KG1 (cell line): ENCODE results near the gene EPB41.

Experiments used
- DNase-seq: peaks from one replicate; lab custom pipeline; 2025; lab: John Stamatoyannopoulos, UW

Gene EPB41

GRCh38 chr1:28890836-28891235, 23.5 kb upstream of the EPB41 start:
- DNase-seq: no peak

- DNase-seq: no peak
These were observed 23.1 kb upstream of the EPB41 start for GRCh38 chr1:28891256-28891655.

- DNase-seq: no peak
These were observed 20.8 kb upstream of the EPB41 start for GRCh38 chr1:28893403-28894102.

- no peak for DNase-seq
These were observed 19.6 kb upstream of the EPB41 start for GRCh38 chr1:28894785-28895184.

GRCh38 chr1:28895896-28896608, 18.3 kb upstream of the EPB41 start:
- no peak for DNase-seq

- DNase-seq: no peak
These were observed 17.8 kb upstream of the EPB41 start for GRCh38 chr1:28896609-28896986.

- DNase-seq: no peak
These were observed 16.6 kb upstream of the EPB41 start for GRCh38 chr1:28897789-28898188.

- no peak for DNase-seq
These were observed 15.9 kb upstream of the EPB41 start for GRCh38 chr1:28898405-28898881.

GRCh38 chr1:28899267-28899666, 15.1 kb upstream of the EPB41 start:
- no peak for DNase-seq

GRCh38 chr1:28900562-28900961, 13.8 kb upstream of the EPB41 start:
- DNase-seq: no peak

GRCh38 chr1:28902738-28903137, 11.6 kb upstream of the EPB41 start:
- DNase-seq: no peak

- no peak for DNase-seq
These were observed 8.3 kb upstream of the EPB41 start for GRCh38 chr1:28905921-28906666.

- DNase-seq: no peak
These were observed 5.2 kb upstream of the EPB41 start for GRCh38 chr1:28909198-28909597.

- no peak for DNase-seq
These were observed 3.8 kb upstream of the EPB41 start for GRCh38 chr1:28910379-28911115.

GRCh38 chr1:28913786-28914227, 562 bp upstream of the EPB41 start:
- no peak for DNase-seq

- DNase-seq: peak; percentile 23
These were observed 894 bp downstream of the EPB41 start for GRCh38 chr1:28915031-28915895.

- DNase-seq: no peak
These were observed 3.4 kb downstream of the EPB41 start for GRCh38 chr1:28917757-28918118.

- no peak for DNase-seq
These were observed 7.0 kb downstream of the EPB41 start for GRCh38 chr1:28921286-28921869.

GRCh38 chr1:28925350-28925891, 11.1 kb downstream of the EPB41 start:
- no peak for DNase-seq

GRCh38 chr1:28926629-28927265, 12.4 kb downstream of the EPB41 start:
- peak; percentile 58 for DNase-seq
